Omental fat pad (tissue), 4 donors: ENCODE results near the gene PKNOX2. TPM values are rescaled to one million over a fixed set of nuclear protein-coding genes. Genes with fewer than 3 reads are reported as not detected.

Source experiments
- ATAC-seq: fragments of 150-250 bp; one replicate; pipeline ENCODE4 v1.9.1; 2016; ENCODE audit warnings: mild to moderate bottlenecking, moderate library complexity; ENCODE audit not compliant: low FRiP score
- DNase-seq: peaks from one replicate; pipeline ENCODE4 v3.0.0-alpha.2; 2019; ENCODE audit warnings: low spot score
- CTCF ChIP-seq, 3 donors: fragments of 450-650 bp; IDR thresholded peaks; one replicate each; pipeline ENCODE4 v1.5.1; 2016 to 2017; ENCODE audit warnings: antibody characterized with exemption in 3 of 3, mild to moderate bottlenecking in 3 of 3, moderate library complexity in 2 of 3
- total RNA-seq, 4 donors: library from RNA; depleted of rRNA; stranded (reverse); fragments of >200 nt; gene quantifications; one replicate each; pipeline ENCODE4 v1.1.0, GENCODE V29; 2016

The PKNOX2 gene
- total RNA-seq, 4 donors from 2014 or later = 0.19 to 2.7 (median 0.82) TPM

- ATAC-seq (no peak), DNase-seq (no peak)
- no peak for TF ChIP-seq CTCF (IDR thresholded peaks at IDR 0.05)
Measured at GRCh38 chr11:125250318-125251213, 86.0 kb downstream of the PKNOX2 start.

GRCh38 chr11:125251214-125251545 is 86.6 kb downstream of the PKNOX2 start:
- no peak for TF ChIP-seq CTCF (IDR thresholded peaks at IDR 0.05)
- no peak for DNase-seq
- ATAC-seq = no peak

- no peak for ATAC-seq
- TF ChIP-seq CTCF (IDR thresholded peaks at IDR 0.05) = no peak
- DNase-seq = no peak
Measured at GRCh38 chr11:125251956-125252355, 87.4 kb downstream of the PKNOX2 start.

GRCh38 chr11:125253289-125253688 is 88.7 kb downstream of the PKNOX2 start:
- no peak for DNase-seq
- no peak for TF ChIP-seq CTCF (IDR thresholded peaks at IDR 0.05)

GRCh38 chr11:125253795-125254525 is 89.4 kb downstream of the PKNOX2 start:
- DNase-seq = no peak

More at GRCh38 chr11:125253289-125253688, 88.7 kb downstream of the PKNOX2 start:
- ATAC-seq = no peak

GRCh38 chr11:125256541-125257189 is 92.1 kb downstream of the PKNOX2 start:
- DNase-seq (no peak), ATAC-seq (no peak)
- TF ChIP-seq CTCF (IDR thresholded peaks at IDR 0.05) = no peak

More at GRCh38 chr11:125253795-125254525, 89.4 kb downstream of the PKNOX2 start:
- TF ChIP-seq CTCF (IDR thresholded peaks at IDR 0.05) = no peak
- ATAC-seq = no peak
